Gastroesophageal sphincter (tissue), 3 donors: ENCODE results near the gene ELOVL5.

Source experiments
- CTCF ChIP-seq, 4 experiments: fragments of 200-600 bp in 2 of 4; fragments of 450-650 bp in 2 of 4; sonication (generic) in 1 of 4; IDR thresholded peaks; one replicate each; pipeline ENCODE4 v1.5.1; 2017 to 2019; ENCODE audit warnings: antibody characterized with exemption in 4 of 4, mild to moderate bottlenecking in 2 of 4, moderate library complexity in 2 of 4
- POLR2A ChIP-seq, 2 donors: fragments of 450-650 bp; IDR thresholded peaks; one replicate each; pipeline ENCODE4 v1.6.1; 2017; ENCODE audit warnings: antibody characterized with exemption in 2 of 2, mild to moderate bottlenecking in 2 of 2, moderate library complexity in 1 of 2

DNA sequence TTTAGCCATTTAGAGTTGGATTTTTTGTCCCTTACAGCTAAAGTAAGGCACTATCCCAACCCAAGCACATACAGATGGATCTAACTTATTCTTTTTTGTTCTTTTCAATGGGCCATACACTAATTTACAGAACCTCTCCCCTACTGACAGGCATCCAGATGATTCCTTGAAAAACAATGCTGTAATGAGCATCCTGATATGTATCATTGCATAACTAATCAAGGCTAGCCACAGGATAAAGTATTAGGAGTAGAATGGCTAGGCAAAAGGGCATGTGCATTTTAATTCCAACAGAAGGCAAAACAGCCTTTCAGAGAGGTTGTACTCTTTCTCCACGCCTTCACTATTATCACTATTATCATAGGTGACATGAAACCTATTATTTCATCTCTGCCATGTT, 54.1 kb downstream of the ELOVL5 start:
- TF ChIP-seq CTCF (IDR thresholded peaks at IDR 0.05) (no peak), POLR2A (IDR thresholded peaks at IDR 0.05) (no peak)
